ENCODE data around the gene C1orf74.

- TF ChIP-seq, protein P1, sequence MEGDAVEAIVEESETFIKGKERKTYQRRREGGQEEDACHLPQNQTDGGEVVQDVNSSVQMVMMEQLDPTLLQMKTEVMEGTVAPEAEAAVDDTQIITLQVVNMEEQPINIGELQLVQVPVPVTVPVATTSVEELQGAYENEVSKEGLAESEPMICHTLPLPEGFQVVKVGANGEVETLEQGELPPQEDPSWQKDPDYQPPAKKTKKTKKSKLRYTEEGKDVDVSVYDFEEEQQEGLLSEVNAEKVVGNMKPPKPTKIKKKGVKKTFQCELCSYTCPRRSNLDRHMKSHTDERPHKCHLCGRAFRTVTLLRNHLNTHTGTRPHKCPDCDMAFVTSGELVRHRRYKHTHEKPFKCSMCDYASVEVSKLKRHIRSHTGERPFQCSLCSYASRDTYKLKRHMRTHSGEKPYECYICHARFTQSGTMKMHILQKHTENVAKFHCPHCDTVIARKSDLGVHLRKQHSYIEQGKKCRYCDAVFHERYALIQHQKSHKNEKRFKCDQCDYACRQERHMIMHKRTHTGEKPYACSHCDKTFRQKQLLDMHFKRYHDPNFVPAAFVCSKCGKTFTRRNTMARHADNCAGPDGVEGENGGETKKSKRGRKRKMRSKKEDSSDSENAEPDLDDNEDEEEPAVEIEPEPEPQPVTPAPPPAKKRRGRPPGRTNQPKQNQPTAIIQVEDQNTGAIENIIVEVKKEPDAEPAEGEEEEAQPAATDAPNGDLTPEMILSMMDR (IDR thresholded peaks at IDR 0.05) = no peak
- no peak for TF ChIP-seq POLR2A (IDR thresholded peaks at IDR 0.05)
Measured at GRCh38 chr1:209815490-209815889, 31.1 kb upstream of the C1orf74 start.
